ENCODE results near the gene RPH3AL.

The RPH3AL gene

GRCh38 chr17:382644-383533 is 30.3 kb upstream of the RPH3AL start:
- H3K36me3 ChIP-seq = no peaks in the 10 kb centered on the region
- TF ChIP-seq CTCF (IDR thresholded peaks at IDR 0.05; ENCODE audit: low read depth, low read length) = no peak
- no peaks in the 10 kb centered on the region for H3K9me3 ChIP-seq (ENCODE audit: severe bottlenecking)
- H3K4me3 ChIP-seq (ENCODE audit: low read depth, low read length) = no peak overlapping the region
- H3K27me3 ChIP-seq (ENCODE audit: insufficient read depth, low read depth, severe bottlenecking) = no peaks in the 10 kb centered on the region
- peak overlapping the region; percentile 71 for H3K27ac ChIP-seq
- peak; percentile 69 for DNase-seq

- Histone ChIP-seq H3K27me3 (ENCODE audit: insufficient read depth, low read depth, severe bottlenecking) (no peaks in the 10 kb centered on the region), H3K9me3 (ENCODE audit: severe bottlenecking) (no peaks in the 10 kb centered on the region), H3K36me3 (no peaks in the 10 kb centered on the region), H3K4me3 (ENCODE audit: low read depth, low read length) (no peak overlapping the region), H3K27ac (peak overlapping the region; percentile 71)
- TF ChIP-seq CTCF (IDR thresholded peaks at IDR 0.05; ENCODE audit: low read depth, low read length) = no peak
- no peak for DNase-seq
Observed at GRCh38 chr17:381941-382643, 29.5 kb upstream of the RPH3AL start.

GRCh38 chr17:381516-381915 is 28.9 kb upstream of the RPH3AL start:
- no peak overlapping the region for H3K4me3 ChIP-seq (ENCODE audit: low read depth, low read length)
- DNase-seq = no peak
- no peak for TF ChIP-seq CTCF (IDR thresholded peaks at IDR 0.05; ENCODE audit: low read depth, low read length)
- H3K27ac ChIP-seq = no peak overlapping the region
- no peaks in the 10 kb centered on the region for H3K9me3 ChIP-seq (ENCODE audit: severe bottlenecking)
- H3K36me3 ChIP-seq = no peaks in the 10 kb centered on the region
- H3K27me3 ChIP-seq (ENCODE audit: insufficient read depth, low read depth, severe bottlenecking) = no peaks in the 10 kb centered on the region

GRCh38 chr17:379531-380465 is 27.2 kb upstream of the RPH3AL start:
- H3K27ac ChIP-seq = no peak overlapping the region

More at GRCh38 chr17:379531-380465, 27.2 kb upstream of the RPH3AL start:
- Histone ChIP-seq H3K27me3 (ENCODE audit: insufficient read depth, low read depth, severe bottlenecking) (no peaks in the 10 kb centered on the region), H3K36me3 (no peaks in the 10 kb centered on the region), H3K9me3 (ENCODE audit: severe bottlenecking) (no peaks in the 10 kb centered on the region), H3K4me3 (ENCODE audit: low read depth, low read length) (no peak overlapping the region)
- DNase-seq = no peak
- no peak for TF ChIP-seq CTCF (IDR thresholded peaks at IDR 0.05; ENCODE audit: low read depth, low read length)
